ENCODE measurements around the gene ASCC3. TPM values are rescaled to one million over a fixed set of nuclear protein-coding genes. Genes with fewer than 3 reads are reported as not detected.

The ASCC3 gene
- total RNA-seq, 2 experiments from 2014 or later = 28.5 to 47.5 TPM

DNA sequence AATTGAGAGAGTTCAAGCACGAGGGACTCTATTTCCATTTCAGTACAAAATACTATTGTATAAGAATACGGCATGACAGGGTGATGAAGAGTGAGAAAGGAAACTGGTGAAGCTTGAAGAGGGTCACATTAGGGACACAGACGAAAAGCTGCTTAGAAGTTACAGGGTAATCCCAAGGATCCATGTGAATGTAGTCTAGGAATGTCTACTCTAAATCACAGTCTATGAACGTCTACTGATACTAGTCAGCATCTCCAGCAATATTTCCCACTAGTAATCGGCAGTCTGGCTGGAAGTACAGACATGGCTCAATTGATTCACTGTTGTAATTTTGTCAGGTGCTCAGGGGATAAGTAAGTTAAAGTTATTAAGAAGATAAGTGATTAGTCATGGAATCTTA is 156.4 kb downstream of the ASCC3 start:
- Histone ChIP-seq H3K27ac (ENCODE audit: low read depth, low read length, poor library complexity, severe bottlenecking) (no peak overlapping the region), H3K9me2 (ENCODE audit: insufficient read depth, low read length) (no peaks in the 10 kb centered on the region), H3K36me3 (ENCODE audit: insufficient read depth, low read length) (peaks cover 23% of the 10 kb centered on the region; the same call in 1 of the 2 replicates), H3K9me3 (ENCODE audit: low read length) (0 out of 2 replicates have a peak, but pooled peaks cover 11% of the 10 kb centered on the region), H3K4me3 (ENCODE audit: low read depth, low read length, poor library complexity, severe bottlenecking) (no peak overlapping the region), H3K4me1 (ENCODE audit: insufficient read depth, low read length, poor library complexity, severe bottlenecking) (no peaks in the 10 kb centered on the region), H2AFZ (ENCODE audit: low read length) (no peak overlapping the region), H3K4me2 (ENCODE audit: low read length) (no peak overlapping the region), H4K20me1 (ENCODE audit: insufficient read depth, low read length) (no peaks in the 10 kb centered on the region), H3K79me2 (ENCODE audit: insufficient read depth, low read depth, low read length) (no peaks in the 10 kb centered on the region)
- CTCF ChIA-PET (ENCODE audit: unreplicated experiment) = no interaction called here
- DNase-seq (ENCODE audit: low spot score) = no peak
- BruUV-seq (replicated peaks) = no TSS peak
- TF ChIP-seq CTCF (conservative IDR thresholded peaks at IDR 0.05; ENCODE audit: low read length) (no peak), EZH2phosphoT487 (IDR thresholded peaks at IDR 0.05; ENCODE audit: borderline replicate concordance, low read depth, low read length) (no peak)
- POLR2A ChIA-PET = interaction anchor here (0.6 to 1.4 kb wide), 2 partner anchors 20 to 36 kb away, joined by 3 read pairs; no protein-coding TSS in a partner anchor
- intact Hi-C loops (cut with micrococcal nuclease; ENCODE audit: unreplicated experiment) = no loop called here

GRCh38 chr6:100724222-100724621 is 156.9 kb downstream of the ASCC3 start:
- Histone ChIP-seq H3K79me2 (ENCODE audit: insufficient read depth, low read depth, low read length) (no peaks in the 10 kb centered on the region), H2AFZ (ENCODE audit: low read length) (no peak overlapping the region), H3K36me3 (ENCODE audit: insufficient read depth, low read length) (peaks cover 23% of the 10 kb centered on the region; the same call in 1 of the 2 replicates), H3K9me2 (ENCODE audit: insufficient read depth, low read length) (no peaks in the 10 kb centered on the region), H4K20me1 (ENCODE audit: insufficient read depth, low read length) (no peaks in the 10 kb centered on the region), H3K9me3 (ENCODE audit: low read length) (0 out of 2 replicates have a peak, but pooled peaks cover 11% of the 10 kb centered on the region), H3K27ac (ENCODE audit: low read depth, low read length, poor library complexity, severe bottlenecking) (no peak overlapping the region), H3K4me2 (ENCODE audit: low read length) (no peak overlapping the region), H3K4me1 (ENCODE audit: insufficient read depth, low read length, poor library complexity, severe bottlenecking) (no peaks in the 10 kb centered on the region), H3K4me3 (ENCODE audit: low read depth, low read length, poor library complexity, severe bottlenecking) (no peak overlapping the region)
- POLR2A ChIA-PET = no interaction called here
- CTCF ChIA-PET (ENCODE audit: unreplicated experiment) = no interaction called here
- no TSS peak for BruUV-seq (replicated peaks)
- TF ChIP-seq CTCF (conservative IDR thresholded peaks at IDR 0.05; ENCODE audit: low read length) = no peak
- no peak for TF ChIP-seq EZH2phosphoT487 (IDR thresholded peaks at IDR 0.05; ENCODE audit: borderline replicate concordance, low read depth, low read length)
- intact Hi-C loops (cut with micrococcal nuclease; ENCODE audit: unreplicated experiment) = no loop called here
- no peak for DNase-seq (ENCODE audit: low spot score)

GRCh38 chr6:100721256-100721655 is 159.9 kb downstream of the ASCC3 start:
- Histone ChIP-seq H3K4me3 (ENCODE audit: low read depth, low read length, poor library complexity, severe bottlenecking) (no peak overlapping the region), H3K4me1 (ENCODE audit: insufficient read depth, low read length, poor library complexity, severe bottlenecking) (no peaks in the 10 kb centered on the region), H3K36me3 (ENCODE audit: insufficient read depth, low read length) (peaks cover 23% of the 10 kb centered on the region; the same call in 1 of the 2 replicates), H3K4me2 (ENCODE audit: low read length) (no peak overlapping the region), H3K9me3 (ENCODE audit: low read length) (0 out of 2 replicates have a peak, but pooled peaks cover 11% of the 10 kb centered on the region), H3K27ac (ENCODE audit: low read depth, low read length, poor library complexity, severe bottlenecking) (no peak overlapping the region), H2AFZ (ENCODE audit: low read length) (no peak overlapping the region), H4K20me1 (ENCODE audit: insufficient read depth, low read length) (no peaks in the 10 kb centered on the region), H3K9me2 (ENCODE audit: insufficient read depth, low read length) (no peaks in the 10 kb centered on the region), H3K79me2 (ENCODE audit: insufficient read depth, low read depth, low read length) (no peaks in the 10 kb centered on the region)
- BruUV-seq (replicated peaks) = no TSS peak
- CTCF ChIA-PET (ENCODE audit: unreplicated experiment) = no interaction called here
- DNase-seq (ENCODE audit: low spot score) = no peak
- POLR2A ChIA-PET = interaction anchor here (0.6 to 0.8 kb wide), 2 partner anchors 15 to 282 kb away, joined by 3 to 4 read pairs; no protein-coding TSS in a partner anchor
- TF ChIP-seq CTCF (conservative IDR thresholded peaks at IDR 0.05; ENCODE audit: low read length) = no peak
- no peak for TF ChIP-seq EZH2phosphoT487 (IDR thresholded peaks at IDR 0.05; ENCODE audit: borderline replicate concordance, low read depth, low read length)
- intact Hi-C loops (cut with micrococcal nuclease; ENCODE audit: unreplicated experiment) = no loop called here

Measured in OCI-LY7 (cell line).